Ecto neural progenitor cell (in vitro differentiated cells): Measurements from ENCODE around the gene LY6G6D.

Experiments
- DNase-seq: peaks from one replicate; pipeline ENCODE4 v3.0.0-alpha.2; 2018; ENCODE audit warnings: low spot score

Gene LY6G6D

GRCh38 chr6:31764198-31764597 is 49.0 kb downstream of the LY6G6D start:
- DNase-seq: no peak

- no peak for DNase-seq
These were observed 50.4 kb downstream of the LY6G6D start for GRCh38 chr6:31765559-31765909.

GRCh38 chr6:31765910-31766794 is 51.0 kb downstream of the LY6G6D start:
- DNase-seq: peak; percentile 66

GRCh38 chr6:31767096-31767645 is 52.0 kb downstream of the LY6G6D start:
- DNase-seq: no peak
